HK-2 (cell line): Measurements from ENCODE around the gene C15orf61.

Source experiments
- DNase-seq: peaks from one replicate; pipeline ENCODE4 v3.0.0-alpha.2; 2018; ENCODE audit not compliant: unreplicated experiment

The C15orf61 gene

DNA sequence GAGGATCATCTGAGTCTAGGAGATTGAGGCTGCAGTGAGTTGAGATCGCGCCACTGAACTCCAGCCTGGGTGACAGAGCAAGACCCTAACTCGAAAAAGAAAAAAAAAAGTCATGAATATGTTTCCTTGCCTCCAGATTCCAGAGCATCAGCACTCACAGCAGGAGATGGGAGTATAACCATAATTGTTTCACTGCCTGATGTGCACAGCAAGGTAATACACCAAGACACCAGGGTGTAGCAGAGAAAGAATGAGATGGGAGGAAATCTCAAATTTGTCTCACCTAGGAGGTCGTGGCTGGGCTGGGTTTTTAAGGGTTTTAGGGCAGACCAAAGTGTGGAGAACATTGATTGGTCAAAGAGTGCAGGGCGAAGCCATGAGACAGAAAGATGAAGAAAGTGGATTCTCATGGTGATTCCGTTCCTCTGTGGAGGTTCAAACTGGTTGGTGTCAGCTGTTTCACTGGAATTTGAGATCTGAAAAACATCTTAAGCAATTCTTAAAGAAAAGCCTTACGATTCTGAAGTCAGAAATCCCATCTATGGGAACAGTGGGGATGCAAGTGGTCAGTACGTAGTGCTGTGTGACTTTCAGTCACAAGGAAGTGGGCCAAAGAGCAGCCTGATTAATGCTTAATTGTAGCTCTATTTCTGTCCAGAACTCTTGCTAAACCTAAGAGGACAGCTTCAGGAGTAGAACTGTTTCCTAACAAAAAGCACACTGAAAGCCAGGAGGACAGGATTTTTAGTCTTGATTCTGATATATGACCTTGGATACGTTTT is 7.8 kb upstream of the C15orf61 start:
- no peak for DNase-seq

DNA sequence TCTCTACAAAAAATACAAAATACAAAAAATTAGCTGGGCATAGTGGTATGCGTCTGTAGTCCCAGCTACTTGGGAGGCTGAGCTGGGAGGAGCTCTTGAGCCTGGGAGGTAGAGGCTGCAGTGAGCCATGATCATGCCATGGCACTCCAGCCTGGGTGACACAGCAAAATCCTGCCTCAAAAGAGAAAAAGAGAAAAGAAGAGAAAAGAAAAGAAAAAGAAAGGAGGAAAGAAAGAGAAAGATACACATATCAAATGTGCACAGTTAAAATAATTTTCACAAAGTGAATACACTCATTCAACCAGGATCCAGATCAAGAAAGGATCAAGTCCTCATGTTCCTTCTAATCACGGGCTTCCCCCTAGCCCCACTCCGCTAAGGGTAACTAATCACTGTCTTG is 5.8 kb upstream of the C15orf61 start:
- no peak for DNase-seq

DNA sequence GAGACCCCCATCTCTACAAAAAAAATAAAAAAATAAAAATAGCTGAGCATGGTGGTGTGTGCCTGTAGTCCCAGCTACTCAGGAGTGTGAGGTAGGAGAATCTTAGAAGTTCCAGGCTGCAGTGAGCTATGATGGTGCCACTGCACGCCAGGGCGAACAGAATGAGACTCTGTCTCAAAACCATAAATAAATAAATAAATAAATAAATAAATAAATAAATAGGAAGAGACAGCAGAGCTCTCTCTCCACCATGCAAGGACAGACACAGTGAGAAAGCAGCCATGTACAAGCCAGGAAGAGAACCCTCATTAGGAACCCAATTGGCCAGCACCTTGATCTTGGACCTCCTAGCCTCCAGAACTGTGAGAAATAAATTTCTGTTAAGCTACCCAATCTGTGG is 5.4 kb upstream of the C15orf61 start:
- no peak for DNase-seq

DNA sequence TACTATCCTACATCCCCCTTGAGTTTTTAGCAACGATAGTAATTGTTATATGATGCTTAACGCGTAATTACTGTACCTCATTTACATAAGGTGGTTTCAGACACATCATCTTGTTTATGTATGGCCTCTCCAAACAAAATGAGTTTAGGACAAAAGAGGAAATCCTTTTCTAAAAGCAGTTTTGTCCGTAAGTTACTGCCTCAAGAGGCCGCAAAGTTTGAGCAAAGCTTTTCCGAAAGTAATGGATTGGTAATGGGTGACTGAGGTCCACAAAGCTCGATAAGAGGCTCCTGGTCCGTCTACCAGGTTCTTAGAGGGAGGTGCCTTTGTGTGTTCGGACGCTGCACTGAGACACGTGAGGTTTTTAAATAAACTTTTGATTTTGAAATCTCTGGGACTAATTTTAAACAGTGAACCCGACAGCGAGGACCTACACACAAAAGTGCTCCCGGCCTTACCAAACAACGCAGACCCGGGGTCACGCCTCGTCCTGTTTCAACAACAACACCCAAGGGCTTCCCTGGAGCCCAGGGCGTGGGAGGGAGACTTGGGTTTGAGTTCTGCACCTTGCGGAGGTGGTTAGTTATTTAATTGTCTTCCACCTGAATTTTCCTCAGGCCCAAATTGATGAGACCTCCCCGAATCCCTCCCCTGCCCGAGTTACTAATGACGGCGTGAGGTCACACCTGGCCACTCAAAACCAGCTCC is 456 bp upstream of the C15orf61 start:
- DNase-seq = no peak

DNA sequence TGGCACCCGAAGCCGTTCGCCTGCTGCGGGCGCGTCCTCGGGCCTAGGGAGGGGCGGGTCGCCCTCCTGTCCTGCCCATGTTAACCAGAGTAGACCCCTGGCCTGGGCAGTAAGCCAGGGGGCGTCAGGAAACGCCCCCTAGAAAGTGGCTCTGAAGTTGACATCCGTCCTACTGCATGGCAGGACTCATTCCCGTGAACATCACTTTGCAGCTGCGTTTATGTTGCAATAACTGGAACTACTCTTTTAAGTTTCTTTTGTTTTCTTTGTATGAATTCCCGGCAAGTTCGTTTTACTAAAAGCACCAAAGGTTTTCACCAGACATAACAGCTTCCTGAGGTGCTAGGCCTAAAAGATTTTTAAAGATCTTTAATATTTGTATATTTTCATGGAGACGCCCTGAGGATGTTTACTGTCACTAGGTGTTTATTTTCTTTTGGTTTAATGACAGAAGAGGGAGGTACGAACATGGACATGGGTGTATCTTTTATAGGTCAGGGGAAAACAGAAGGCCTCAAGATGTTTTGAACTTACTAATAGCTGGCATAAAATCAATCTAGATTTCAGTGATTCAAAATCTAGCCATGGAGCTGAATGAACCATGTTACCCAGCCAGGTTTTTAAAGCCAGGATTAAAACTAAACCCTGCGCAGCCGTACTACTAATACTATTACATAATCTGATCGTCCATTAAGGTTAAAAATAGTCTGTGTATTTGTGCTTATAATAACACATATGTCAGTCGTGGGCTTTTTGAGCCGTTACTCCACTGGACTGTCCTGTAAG is 1.0 kb downstream of the C15orf61 start:
- DNase-seq = no peak

DNA sequence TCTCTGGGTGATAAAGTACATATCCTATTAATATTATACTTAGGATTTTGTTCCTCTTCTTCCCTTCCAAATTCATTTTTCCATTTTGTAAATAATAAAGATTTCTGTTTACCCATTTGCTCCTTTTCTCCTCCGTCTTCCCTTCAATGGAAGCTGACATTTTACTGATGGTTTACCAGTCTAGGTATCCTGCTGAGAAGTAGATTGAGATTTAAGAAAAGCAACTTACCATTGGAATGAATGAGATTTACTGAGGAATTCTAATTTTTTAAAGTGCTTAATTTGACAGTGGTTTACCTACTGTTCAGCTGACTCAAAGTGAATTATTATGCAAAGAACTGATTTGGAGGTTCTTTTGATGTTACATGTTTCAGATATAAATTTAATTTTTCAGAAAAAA is 2.4 kb downstream of the C15orf61 start:
- no peak for DNase-seq

DNA sequence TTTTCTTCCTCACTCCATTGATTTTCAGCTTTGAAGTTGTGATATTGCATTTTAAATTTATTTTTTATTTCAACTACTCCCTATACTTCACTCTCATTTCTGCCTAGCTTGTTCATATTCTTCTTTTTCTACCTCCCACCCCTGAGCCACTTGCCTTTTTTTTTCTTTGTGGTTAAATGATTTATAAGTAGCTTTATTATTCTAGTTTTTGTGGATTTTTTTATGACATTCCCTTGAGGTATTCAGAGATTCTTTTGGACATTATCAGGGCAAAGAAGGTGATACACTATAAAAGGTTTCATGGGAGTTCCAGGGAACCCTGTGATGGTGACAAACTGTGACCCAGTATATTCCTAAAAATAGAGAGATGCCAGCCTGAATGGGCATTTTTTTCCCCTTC is 3.3 kb downstream of the C15orf61 start:
- DNase-seq = no peak

DNA sequence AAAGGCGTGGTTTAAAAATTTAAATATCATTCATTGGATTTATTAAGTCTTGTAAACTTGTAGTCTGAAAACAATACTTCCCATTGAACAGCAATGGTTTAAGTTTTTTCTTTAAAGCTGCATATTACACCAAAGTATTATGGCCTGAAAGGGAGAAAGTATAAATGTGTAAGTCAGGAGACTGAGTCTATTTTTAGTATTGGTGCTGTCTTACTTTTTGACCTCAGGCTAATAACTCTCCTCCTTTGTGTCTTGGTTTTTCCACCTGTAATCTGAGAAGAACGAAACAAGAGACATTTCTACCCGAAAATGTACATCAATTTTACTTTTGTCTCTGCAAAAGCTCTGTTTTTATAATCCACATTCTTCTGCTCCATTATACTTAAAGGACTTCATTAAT is 7.6 kb downstream of the C15orf61 start:
- DNase-seq = no peak

DNA sequence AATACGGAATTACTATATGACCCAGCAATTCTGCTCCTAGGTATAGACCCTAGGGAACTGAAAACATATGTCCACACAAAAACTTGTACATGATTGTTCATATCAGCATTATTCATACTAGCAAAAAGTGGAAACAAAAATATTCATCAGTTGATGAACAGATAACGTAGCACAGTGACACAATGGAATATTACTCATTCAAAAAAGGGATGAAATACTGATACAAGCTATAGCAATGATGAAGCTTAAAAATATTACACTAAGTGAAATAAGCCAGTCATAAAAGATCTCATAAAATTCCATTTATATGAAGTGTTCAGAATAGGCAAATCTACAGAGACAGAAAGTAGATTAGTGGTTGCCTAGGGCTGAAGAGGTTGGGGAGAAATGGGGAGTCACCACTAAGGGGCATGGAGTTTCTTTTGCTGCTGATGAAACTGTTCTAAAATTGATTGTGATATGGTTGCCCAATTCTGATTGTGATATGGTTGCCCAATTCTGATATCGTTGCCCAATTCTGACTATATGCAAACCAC is 10.5 kb downstream of the C15orf61 start:
- no peak for DNase-seq

DNA sequence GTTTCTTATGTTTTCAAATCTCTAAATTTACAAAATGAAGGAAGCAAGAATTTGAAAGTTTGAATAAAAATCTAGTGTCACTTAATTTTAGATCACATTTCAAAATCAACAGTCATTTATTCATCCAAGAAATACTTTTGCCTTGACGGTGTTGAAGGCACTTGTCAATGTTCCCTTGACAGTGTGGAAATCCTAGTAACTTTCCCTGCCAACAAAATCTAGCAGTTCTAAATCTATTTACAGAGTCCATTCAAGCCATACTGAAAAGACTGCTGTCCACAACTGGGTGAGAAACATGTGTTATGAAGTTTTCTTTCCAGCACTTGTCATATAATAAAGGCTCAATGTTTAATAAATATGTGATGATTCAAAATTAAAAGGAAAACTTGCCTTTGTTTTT is 12.9 kb downstream of the C15orf61 start:
- no peak for DNase-seq

DNA sequence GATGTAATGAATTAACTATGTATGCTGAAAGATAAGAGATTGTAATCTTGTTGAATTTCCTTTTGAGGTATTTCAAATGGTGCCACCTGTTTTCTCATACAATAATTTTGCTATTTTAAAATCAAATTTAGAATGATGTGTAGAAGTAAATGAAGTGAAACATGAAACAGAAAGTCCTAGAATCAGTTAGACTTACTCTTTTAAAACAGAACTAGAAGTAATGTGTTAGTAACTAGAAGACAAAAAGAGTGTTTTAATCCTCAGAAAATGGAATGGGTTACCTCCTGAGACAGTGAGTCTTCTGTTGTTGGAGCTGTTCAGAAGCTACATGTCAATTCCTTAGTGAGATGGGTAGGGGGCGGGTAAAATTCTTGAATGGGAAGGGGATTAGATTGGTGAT is 13.4 kb downstream of the C15orf61 start:
- no peak for DNase-seq

DNA sequence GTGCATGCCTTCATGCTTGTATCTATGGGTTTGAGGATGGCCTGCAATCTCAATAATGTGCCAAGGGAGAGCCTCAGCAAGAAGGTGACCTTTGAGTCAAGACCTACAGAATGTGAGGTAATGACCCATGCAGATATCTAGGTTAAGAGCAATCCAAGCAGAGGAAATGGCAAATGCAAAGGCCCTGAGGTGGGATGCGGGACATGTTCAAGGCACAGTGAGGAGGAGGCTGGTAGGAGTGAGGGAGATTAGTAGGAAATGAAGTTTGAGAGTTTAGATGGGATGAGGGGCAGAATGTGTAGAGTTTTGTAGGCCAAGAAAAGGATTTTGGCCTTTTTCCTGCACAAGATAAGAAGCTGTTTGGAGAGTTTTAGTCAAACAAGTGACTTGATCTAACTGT is 16.8 kb downstream of the C15orf61 start:
- no peak for DNase-seq

DNA sequence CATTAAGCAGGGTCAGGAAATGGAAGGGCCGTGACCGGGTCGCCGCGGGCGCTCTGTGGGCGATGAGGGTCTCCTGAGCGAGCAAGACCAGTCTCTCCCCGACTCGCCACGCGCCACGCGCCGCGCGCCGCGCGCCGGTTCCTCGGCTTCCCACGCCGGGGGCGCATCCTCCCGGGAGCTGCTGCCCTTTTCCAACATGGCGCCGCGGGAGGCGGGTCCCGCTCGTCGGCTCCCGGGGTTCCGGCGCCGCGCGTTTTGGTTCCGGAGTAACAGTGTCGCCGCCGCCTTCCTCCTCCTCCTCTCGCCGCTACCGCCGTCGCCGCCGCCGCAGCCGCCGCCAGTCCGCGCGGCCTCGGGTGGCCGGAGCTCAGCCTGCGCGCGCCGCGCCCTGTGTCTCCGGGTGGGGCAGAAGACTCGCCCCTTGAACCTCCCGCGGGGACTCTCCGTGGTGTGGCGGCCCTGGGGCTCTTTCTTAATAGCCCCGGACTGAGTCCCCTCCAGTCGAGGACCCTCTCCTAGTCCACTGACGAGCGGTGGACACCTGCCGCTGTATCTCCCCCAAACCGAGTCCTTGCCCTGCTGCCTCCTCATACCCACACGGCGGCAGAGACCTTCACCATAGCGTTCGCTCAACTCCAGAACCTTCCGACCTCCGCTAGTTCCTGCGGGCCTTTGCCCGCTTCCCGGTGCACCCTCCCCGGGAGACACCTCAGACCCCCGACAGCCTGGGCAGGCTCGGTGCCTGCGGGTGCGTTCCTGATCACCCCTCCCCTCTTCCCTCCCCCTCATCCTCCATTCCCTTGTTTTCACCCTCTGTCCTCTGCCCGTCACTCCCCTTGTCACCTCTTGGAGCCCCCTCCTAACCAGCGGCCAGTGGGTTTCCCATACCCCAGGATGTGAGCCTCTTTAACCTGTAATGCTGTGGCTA is 21.8 kb downstream of the C15orf61 start, which contains the start of gene MAP2K5:
MAP2K5 (plus strand) TSS at position 284 of the 928 bp plus-strand sequence; CDS start at position 917, 633 bp downstream.
- DNase-seq = peak; percentile 67

DNA sequence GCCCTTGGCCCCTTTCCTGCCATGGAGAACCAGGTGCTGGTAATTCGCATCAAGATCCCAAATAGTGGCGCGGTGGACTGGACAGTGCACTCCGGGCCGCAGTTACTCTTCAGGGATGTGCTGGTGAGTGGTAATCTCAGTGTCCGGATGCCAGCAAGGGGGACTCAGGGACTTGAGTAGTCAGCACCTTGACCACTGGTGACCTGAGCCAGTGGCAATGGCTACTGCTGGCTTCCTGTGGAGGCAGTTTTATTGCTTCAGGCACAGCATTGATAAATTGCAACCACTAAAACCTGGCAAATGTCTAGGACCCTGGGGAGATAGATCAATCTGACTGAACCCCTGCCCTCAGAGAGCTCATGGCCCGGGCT is 22.4 kb downstream of the C15orf61 start:
- no peak for DNase-seq

DNA sequence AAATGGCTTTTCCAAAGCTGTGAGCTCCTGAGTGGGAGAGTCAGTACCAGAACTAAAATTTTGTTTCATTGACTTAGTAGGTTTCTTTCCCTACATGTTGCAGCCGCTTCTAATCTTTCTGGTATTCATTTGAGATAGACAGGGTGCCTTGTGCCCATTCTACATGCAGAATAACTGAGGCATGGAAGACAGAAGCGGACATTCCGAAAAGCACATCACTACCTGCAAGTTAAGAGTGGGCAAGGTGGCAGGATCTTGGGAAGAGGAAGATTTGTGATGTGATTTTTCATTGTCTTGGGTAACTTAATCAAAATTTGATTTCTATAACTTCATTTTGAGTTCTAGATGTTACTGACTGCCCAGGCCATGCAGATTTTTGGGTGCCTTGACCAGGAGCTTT is 23.5 kb downstream of the C15orf61 start:
- DNase-seq = no peak

DNA sequence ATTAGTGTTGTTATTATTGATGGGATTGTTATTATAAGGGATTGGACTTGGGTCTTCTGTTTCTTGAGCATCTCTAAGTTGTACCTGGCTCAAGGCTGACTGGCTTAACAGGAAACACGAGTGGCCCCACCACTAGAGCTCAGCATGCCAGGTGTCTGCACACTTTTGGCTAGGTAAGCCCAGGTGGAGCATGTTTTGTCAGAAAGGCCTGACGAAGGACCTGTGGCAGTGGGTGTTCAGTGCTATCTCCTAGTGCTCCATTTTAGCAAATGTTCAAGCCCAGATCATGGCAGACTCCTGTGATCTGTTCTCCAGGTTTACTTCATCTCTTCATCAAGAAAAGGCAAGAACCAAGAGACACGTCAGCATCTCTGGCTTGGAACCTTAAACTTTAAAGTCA is 24.9 kb downstream of the C15orf61 start:
- no peak for DNase-seq

DNA sequence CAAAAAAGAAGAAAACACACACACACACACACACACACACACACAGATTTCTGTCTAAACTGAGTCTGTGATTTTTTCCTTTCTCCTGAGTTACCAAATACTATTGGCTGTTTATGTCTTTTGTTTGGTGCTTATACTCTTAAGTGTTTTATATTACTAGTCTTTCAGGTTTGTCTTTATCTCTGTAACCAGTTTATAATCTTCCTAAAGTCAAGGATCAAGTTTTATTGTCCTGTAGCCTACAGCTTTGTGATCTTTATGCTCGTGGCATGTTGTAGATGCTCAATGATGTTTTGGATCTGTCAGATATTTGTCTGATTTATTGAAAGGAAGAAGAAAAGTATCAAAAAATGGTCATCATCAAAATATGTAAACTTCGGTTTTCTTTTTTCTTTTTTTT is 26.1 kb downstream of the C15orf61 start:
- no peak for DNase-seq

DNA sequence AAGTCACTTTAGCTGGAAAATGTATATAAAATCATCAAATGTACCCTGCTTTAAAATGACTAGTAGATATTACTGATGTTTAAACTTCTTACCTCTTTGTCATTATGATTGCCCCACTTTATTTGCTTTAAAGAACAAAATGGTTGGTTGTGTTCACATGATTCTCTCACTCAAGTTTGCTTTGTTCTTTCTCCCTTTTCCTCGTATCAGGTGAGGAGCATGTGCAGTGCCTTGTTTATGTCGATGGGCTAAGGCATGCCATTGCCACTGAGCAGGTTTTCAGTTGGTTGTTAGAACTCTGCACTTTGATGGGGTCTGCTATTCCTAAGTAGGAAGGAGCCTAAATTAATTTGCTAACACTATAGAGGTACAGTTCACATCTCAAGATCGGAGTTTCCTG is 26.9 kb downstream of the C15orf61 start:
- DNase-seq = no peak

DNA sequence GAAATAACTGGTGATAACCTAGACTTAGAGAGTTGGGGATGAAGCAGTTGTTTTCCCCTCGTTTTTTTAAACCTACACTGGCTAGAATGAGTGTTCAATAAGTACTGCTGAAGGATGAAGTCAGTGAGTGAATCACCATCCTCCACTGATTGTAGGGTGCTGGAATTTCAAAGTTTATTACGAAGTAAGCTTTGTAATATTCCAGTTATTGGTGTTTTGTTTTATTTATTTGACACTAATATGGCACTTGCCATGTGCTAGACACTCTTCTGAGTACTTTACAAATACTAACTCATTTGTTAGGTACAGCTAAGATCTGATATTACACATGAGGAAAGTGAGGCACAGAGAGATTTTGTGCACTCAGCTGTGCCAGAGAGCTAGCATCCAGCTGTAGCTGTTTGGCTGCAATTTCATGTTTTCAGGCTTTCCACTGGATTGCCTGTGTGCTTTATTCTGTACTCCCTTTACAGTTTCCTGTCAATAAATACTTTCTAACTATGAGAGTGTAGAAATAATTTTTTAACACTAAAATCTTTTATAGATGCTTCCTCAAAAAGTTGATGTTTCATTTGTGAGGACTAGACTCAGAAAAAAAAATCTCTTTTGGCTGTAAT is 27.4 kb downstream of the C15orf61 start:
- DNase-seq = no peak

DNA sequence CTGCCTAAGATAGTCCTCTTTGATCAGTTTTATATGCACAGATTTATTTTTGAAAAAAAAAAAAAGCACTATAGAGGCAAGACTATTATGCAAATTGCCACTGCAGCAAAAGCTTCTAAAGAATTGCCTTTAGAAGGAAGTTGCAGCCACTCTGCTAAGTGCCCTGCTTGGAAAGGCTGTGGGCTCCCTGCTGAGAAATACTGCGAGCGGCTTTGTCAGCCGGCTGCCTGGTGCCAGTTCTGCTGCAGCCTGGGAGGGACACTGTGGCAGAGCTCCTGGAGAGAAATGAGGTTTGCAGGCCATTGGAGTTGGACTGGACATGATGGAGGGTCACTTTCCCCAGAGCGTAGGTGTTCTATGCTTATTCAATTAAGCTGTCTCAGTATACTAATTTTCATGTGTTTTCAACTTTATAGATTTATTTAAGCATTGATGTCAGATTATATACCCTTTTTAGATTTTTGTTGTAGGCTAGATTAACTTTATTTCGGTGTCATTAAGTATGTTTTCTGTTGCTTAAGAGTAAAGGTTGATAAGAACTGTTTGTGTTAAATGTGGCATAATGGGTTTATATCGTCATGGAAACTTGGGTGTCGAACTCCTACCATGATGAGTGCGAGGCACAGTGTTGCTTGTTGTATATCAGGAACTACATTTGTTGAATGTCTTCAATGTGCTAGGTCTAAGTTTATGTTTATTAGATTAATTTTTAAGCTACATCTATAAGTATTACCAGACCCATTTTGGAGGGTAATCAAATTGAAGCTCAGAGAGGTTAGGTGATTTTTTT is 28.1 kb downstream of the C15orf61 start:
- no peak for DNase-seq
